HG02571 (cell line): Measurements from ENCODE around the gene TEX13A.
"Not testable (repeated sequence)": the region's sequence is repeated elsewhere in the genome, so short reads cannot be mapped to it uniquely, and the experiment has no call there.

Experiments used
- ATAC-seq: cut with Tn5 transposase; IDR thresholded peaks from one replicate; pipeline ENCODE4 v1.9.1; 2021; ENCODE audit warnings: mild to moderate bottlenecking, moderate library complexity; ENCODE audit not compliant: unreplicated experiment

TEX13A gene, protein sequence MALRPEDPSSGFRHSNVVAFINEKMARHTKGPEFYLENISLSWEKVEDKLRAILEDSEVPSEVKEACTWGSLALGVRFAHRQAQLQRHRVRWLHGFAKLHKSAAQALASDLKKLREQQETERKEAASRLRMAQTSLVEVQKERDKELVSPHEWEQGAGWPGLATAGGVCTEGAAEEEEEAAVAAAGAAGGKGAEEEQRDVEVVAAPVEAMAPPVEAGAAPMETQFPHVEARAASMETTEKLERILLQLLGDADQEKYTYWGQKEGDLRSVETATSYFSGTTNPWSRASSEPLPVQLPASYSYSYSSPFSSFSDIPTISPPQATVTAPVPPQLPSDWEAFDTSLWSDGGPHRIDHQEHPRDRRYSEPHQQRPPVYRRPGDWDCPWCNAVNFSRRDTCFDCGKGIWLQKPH

DNA sequence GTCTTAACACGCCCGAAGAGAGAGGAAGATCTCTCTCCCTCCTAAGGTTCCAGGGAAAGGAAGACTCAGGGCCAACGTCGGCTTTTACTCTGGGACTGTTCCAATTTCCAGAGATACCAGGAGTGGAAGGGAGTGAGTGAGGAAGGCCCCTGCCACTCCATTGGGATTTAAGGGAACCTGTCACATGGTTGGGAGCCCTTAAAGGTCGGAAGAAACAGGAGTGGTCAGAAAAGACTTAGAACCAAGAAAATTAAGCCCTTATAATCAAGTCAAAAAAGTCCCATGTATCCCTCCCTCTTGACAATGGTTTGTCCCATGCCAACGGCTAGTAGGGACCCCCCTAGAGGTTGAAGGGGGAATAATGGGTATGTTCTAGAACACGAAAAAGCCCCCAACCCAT lies at the start of gene TEX13A:
TSS of gene TEX13A (minus strand) at position 59 of the 400 bp plus-strand sequence. CDS start 297 bp downstream, outside the sequence.
- no peak for ATAC-seq

DNA sequence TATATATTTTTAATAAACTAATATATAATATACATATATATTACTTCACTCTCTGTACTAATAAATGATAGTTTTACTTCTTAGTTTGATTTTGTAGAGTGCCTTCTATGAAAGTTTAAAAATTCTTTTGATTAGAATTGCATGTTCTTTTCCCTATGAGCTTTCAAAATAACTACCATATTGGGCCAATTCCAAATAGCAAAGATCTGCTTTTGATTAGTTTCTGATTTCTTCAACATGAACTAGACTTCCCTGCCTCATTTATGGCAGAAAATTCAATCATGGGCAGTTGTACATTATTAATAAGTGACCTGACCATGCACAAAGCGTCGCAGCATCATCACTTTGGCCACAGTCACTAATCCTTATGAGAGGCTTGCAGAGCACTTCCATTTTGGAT lies 48.9 kb upstream of the TEX13A start:
- no peak for ATAC-seq

- ATAC-seq, result no peak
These were observed 46.7 kb upstream of the TEX13A start for GRCh38 chrX:105267167-105267566.

DNA sequence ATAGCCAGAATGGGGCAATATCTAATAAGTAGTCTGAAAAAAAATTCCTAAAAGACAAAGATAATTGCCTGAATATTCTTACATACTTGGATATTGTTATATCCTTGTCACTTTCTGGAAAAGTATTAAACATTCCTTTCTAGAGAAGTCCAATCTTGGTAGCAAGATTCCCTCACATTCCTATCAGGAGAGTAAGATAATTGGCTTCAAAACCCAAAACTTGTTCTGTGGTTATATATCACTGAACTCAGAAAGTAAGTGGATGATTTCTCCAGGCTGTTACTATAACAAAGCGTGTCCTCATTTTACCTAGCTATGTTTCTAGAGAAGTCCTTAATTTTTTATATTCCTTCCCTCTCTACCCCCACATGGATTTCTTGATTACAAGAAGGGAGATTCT lies 46.0 kb upstream of the TEX13A start:
- ATAC-seq, result no peak

DNA sequence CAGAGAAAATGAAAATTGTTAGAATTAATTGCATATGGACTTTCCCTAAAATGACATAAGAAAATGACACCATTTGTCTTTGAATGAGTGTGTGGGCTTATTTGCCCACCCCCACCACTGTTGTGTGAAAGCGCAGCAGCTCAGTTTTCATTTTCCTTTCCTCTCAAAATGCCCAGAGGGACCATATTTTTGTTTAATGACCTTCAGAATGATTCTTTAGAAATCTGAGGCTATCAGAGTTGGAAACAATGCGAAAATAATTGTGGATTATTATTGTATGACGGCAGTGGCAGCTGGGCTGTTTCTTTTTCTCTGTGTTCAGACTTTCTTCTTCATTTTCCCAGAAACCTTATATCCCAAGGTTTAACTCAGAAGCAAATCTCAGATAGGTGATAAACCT lies 44.6 kb upstream of the TEX13A start:
- no peak for ATAC-seq

- ATAC-seq, result no peak
These were observed 43.3 kb upstream of the TEX13A start for GRCh38 chrX:105263801-105264200.

GRCh38 chrX:105263171-105263570 lies 42.7 kb upstream of the TEX13A start:
- ATAC-seq, result no peak

GRCh38 chrX:105260291-105261043 lies 40.0 kb upstream of the TEX13A start:
- ATAC-seq, result no peak

DNA sequence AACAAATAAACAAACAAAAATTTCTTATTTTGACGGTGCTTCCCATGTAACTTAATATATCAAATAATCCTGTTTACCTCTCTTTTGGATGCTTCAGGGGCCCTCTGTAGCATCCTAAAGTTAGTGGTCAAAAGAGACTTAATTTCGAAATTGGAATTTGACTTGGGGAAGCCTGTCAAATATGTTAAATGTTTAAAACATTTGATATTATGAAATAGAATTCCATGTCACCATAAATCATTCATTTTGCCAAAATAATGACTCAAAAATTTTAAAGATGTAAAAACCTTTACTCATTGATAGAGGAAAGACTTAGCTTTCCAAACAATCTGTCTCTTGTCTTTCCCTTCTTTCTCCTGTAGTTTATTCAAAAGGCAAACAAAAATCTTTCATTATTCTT lies 20.6 kb upstream of the TEX13A start:
- no peak for ATAC-seq

DNA sequence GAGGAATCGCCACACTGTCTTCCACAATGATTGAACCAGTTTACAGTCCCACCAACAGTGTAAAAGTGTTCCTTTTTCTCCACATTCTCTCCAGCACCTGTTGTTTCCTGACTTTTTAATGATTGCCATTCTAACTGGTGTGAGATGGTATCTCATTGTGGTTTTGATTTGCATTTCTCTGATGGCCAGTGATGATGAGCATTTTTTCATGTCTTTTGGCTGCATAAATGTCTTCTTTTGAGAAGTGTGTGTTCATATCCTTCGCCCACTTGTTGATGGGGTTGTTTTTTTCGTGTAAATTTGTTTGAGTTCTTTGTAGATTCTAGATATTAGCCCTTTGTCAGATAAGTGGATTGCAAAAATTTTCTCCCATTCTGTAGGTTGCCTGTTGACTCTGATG lies 16.9 kb upstream of the TEX13A start:
- ATAC-seq, result not testable (repeated sequence)

DNA sequence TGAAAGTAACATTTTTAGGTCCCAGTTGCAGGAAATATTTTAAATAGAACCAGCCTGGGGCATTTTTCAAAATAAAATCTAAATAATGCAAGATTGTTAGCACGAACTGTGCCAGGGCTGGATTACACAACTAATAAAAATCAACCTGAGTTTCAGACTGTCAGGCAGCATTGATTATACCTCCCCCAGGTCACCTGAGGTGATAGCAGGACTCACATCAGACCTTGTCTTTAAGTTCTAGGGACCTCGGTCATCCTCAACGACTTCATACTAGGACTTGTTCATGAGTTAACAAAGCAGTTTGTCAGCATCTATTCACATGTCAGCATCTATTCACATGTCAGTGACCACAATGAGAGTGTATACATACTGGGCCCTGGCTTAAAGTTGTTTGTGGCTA lies 8.7 kb upstream of the TEX13A start:
- ATAC-seq, result no peak

DNA sequence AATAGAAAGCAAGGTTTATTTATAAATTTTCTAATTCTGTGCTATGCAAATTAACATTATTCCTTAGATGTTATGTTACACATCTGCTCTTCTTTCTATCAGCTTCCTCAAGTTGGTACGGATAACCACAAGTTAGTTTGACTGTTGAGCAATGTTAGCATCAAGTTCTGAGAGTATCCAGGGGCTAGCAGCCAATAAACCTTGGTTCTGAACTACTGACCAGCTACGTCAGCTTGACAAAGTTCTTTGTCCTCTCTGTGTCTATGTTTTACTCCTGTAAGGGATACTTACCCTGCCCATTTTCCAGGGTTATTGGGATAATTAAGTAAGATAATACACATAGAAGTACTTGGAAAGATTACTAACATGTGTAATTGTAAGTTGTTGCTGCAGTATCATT lies 8.1 kb upstream of the TEX13A start:
- no peak for ATAC-seq

DNA sequence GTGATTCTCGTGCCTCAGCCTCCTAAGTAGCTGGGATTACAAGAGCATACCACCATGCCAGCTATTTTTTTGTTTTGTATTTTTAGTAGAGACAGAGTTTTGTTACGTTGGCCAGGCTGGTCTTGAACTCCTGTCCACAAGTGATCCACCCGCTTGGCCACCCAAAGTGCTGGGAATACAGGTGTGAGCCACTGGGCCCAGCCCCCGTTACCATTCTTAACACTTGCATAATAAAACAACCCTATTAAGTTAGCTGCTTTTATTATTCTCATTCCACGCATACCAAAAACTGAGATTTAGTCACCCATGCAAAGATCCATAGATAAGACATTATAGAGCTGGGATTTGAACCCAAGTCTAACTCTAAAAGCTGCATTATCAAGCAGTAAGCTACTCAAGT lies 6.0 kb upstream of the TEX13A start:
- no peak for ATAC-seq

- ATAC-seq, result no peak
These were observed 880 bp upstream of the TEX13A start for GRCh38 chrX:105221374-105221773.

- no peak for ATAC-seq
These were observed 766 bp downstream of the TEX13A start for GRCh38 chrX:105219454-105220401.

DNA sequence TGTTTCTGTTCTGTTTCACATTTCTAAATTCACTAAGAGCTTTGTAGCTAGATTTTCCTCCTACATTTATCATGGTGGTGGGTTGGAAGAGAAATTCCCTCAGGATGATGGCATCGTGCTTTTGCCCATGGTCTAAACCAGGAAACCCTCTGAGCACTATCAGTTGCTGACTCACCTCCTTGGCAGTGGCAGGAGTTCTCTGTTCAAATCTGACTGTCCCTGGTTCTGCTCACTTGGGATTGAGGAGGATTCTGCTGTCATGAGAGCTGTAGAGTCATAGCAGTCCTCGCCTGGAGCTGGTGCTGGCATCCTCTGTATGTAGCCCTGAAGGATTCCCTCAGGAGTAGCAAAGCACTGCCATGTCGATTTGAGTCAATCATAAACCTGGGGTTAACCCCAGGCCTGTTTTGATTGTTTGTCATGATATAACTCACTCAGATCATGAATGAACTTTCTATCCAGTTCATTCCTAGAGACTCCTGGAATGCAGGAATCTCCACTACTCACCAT lies 9.4 kb downstream of the TEX13A start:
- ATAC-seq, result no peak

- no peak for ATAC-seq
These were observed 10.2 kb downstream of the TEX13A start for GRCh38 chrX:105210258-105210657.

GRCh38 chrX:105209406-105209805 lies 11.1 kb downstream of the TEX13A start:
- no peak for ATAC-seq

DNA sequence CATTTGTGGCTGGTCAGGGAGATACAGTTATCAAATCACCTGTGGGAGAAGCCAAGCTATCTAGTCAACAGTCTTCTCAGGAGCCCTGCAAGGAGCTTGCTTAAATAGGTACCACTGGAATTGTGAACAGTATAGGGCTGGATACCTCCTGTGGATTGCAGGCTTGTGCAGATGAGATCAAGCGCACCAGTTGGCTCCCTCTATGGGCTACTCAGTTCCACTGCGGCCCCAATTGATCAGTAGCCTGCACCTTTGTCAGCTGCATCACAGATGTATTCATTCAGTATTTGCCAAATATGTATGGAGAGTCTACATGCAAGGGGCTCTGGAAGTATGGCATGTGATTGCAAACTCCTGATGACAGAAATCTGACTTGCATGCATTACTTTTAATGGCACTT lies 28.6 kb downstream of the TEX13A start:
- no peak for ATAC-seq

GRCh38 chrX:105190252-105190853 lies 30.1 kb downstream of the TEX13A start:
- ATAC-seq, result no peak

DNA sequence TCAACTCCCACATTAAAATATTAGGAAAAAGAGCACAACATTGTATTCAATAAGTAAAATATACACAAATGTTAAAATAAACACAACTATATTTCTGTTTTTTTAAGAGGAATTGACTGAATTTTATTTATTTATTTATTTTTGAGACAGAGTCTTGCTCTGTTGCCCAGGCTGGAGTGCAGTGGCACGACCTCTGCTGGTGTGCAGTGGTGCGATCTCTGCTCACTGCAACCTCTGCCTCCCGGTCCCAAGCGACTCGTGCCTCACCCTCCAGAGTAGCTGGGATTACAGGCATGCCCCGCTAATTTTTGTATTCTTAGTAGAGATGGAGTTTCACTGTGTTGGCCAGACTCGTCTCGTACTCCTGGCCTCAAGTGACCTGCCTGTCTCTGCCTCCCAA lies 31.4 kb downstream of the TEX13A start:
- no peak for ATAC-seq
